NCI-H2107 (cell line): ENCODE data around the gene NKX1-1.

Experiments
- DNase-seq: peaks from one replicate; lab custom pipeline; 2025; lab: John Stamatoyannopoulos, UW

The NKX1-1 gene

DNA sequence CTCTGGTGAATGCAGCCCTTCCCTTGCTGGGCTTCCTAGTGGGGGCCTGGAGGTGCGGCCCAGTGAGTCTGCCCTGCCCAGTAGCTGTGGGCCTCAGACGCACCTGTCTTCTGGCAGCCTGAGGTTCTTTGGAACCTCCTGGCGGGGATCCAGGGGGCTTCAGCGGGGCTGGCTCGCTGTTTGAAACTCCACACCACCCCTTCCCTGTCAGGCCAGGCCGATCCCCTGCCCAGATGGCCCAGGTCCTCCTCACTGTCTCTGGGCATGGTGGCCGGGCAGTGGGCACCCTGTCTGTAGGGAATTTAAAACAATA lies 10.7 kb upstream of the NKX1-1 start:
- DNase-seq: no peak

DNA sequence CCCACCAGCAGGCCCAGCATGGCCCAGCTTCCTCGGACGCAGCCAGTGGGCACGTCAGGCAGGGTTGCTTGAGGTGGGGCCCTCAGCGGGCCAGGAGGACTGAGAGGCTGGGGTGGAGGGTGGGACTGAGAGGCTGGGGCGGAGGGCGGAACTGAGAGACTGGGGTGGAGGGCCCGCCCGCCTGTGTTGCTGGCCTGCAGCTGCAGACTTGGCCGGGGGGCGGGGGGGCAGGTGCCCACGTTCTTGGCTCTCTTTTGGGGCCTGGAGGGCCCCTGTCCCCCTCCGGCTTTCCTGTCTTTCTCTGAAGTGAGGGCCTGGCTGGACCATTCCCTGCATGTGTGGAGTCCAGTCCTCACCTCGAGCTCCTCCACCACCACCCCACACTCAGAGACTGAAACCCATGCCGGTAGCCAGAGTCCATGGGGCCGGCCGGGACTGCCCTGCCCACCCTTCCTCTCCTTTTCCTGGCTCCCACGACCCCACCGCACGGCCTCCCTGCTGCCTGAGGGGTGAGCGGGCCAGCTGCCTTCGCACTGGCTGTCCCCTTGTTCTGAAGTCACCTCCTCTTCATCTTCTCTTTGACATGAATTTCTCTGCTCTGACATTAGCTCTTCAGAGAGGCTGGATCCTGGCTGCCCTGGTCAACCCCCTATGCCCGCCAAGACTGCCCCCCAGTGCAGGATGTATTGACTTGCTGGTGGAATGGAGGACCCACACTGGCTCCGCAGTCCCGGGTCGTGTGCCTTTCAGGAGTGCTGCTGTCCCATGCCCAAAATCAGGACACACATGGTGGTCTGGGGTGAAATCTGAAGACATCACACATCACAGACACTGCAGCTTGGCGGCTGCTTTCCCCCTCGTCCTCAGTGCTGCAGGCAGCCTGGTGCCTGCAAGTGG lies 10.1 kb upstream of the NKX1-1 start:
- DNase-seq: no peak

DNA sequence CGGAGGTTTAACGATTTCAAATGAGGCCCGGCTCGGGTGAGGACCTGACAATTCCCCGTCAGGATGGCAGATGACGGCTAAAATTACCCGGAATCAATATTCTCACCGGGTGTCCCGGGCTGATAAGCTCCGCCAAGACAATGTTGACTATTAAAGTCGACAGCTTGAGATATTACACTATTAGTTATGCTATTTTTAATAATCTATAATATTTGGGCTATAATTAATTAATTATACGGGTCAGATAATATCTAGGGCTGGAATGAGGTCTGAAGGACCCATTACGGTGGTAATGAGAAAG lies 9.4 kb upstream of the NKX1-1 start:
- DNase-seq: no peak

DNA sequence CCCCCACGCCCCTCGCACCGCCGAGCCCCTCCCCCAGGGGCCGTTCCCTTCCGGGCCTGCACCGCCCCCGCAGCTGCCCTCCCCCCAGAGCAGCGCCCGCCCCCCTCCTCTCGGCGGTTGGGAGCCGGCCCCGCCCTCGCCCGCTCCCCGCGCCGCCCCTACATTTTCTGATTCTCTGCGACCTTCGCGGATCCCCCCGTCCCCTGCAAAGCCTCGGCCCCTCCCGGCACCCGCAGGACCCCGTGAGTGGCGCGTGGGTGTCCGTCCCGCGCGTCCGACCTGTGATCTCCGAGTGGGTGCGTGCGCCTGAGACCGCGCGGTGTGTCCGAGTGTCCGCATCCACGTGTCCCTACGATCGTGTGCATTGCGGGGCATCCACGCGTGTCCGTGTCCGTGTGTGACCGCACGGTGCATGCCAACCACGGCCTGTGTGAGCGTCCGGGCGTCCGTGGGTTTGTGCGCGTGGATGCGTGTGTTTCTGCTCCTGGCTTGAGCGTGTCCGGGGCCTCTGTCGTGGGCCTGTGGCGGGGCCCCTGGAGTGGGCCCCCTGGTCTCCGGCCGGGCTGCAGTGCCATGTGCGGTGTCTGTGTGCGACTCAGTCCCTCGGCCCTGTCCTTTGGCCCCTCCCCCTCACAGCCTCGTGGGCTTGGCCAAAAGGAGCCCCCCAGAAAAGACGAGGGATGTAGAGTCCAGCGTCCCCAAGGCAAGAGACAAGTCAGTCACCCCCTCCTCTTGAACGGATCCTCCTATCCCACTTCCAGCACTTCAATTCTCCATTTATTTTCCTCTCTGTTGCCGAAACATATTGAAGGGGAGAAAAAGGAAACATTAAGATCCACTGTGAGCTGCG lies 8.8 kb upstream of the NKX1-1 start:
- no peak for DNase-seq

DNA sequence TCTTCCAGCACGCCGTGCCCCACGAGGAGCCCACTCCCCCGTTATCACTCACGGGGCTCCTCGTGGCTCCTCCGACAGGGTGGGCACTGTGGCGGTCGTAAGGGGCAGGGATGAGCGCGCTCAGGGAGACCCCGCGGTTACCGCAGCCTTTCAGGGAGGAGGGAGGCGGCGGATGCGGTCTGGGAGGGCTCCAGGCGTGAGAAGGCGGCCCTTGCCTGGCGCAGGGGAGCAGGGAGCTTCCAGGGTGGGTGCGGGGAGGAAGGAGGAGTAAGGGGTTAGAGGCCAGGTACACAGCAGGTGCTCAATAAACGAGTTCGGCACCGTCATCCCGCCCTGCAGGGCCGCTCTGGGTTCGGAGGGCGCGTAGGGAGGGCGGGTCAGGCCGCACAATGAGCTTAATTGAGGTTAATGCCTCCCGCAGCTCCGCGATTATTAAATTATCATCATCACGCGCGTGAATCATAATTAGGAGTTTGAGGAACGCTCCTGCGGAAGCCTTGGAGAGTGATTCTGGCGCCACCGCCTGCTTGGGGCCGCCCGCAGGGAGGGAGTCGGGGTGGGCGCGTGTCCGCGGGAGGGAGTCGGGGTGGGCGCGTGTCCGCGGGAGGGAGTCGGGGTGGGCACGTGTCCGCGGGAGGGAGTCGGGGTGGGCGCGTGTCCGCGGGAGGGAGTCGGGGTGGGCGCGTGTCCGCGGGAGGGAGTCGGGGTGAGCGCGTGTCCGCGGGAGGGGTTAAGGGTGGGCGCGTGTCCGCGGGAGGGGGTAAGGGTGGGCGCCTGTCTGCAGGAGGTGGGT lies 7.6 kb upstream of the NKX1-1 start:
- DNase-seq: no peak

DNA sequence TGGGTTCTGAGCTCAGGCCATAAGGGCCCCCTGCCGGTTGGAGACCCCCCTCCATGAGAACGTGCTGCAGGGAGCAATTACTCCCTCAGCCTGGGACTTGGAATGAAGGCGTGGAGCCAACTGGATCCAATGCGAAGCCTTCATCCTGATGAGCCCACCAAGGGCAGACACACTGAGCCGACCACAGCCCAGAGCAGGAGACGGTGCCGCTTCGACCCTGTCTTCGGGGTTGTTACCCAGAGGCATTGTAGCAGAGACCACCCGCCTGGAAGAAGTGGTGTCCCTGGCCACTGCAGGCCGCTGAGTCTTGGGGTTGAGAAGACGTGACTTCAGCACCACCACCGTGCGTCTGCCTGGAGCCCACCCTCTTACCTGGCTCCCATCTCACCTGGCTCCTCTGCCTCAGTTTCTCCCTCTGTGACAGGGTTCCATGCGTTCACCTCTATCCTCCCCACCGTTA lies 7.0 kb upstream of the NKX1-1 start:
- no peak for DNase-seq

DNA sequence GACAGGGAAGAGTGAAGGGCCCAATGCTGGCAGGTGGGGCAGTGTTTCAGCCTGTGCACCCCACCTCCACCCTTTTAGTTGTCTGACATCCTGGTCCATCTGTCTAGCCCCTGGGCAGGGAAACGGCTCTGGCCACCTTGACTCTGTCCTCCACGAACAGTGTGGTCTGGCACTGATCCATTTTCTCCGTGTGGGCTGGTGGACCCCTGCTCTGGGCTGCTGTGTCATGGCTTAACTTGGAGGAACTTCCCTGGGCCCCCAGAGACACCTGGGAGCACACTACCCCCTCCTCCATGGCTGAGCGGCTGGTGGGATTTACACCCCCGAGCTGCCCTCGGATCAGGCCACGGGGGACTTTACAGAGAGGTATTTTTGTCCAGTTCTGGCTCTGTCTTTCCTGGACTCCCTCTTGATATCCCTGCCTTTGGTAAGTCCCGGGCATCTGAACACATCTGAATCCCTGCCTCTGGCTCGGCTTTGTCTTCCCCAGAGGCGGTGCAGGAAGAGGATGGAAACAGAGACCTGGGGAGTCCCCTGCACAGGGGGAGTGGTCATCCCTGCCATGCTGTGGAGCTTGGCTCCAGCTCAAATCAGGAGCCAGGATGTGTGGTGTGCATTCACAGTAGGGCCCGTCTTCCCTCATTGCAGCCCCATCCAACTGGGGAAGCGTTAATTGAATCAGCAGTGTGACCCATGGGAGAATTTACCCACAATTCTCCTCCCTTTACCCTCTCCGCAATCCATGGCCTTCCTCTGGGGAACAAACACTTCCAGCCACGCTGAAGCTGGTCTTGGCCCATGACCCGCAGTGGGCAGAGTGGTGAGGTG lies 6.3 kb upstream of the NKX1-1 start:
- no peak for DNase-seq

DNA sequence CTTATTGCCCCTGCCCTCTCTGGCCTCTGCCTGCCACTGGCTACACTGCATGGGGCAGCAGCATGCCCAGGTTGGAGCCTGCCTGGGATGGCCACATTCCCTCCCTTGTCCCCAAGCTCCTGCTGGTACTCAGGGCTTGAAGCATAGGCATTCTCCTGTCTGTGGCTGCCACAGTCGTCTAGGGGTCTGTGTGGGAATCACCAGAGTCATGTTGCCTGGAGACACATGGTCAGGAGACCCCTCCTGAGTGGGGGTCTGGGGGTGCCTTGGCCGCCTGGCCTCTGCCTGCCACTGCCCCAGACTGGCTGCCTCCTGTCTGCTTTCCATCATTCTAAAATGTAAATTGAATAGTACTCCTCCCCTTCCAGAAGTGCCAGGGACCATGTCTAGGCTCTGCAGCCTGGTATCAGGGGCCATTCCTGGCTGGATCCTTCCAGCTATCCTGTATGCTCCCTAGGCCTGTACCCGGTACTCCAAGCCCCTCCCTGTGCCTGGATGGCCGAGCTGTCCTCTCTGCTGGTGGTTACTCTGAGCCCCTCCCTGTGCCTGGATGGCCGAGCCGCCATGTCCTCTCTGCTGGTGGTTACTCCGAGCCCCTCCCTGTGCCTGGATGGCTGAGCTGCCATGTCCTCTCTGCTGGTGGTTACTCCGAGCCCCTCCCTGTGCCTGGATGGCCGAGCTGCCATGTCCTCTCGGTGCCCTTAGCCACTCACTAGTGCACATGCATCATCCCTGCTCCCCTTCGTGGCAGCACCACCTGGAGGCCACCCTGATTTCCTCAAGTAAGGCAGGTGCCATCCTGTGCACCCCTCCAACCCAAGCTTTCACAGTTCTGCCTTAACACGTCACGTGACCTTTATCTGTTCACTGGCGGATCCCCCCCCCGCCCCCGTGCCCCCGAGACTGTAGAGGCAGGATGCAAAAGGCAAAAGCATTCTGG lies 5.5 kb upstream of the NKX1-1 start:
- no peak for DNase-seq

DNA sequence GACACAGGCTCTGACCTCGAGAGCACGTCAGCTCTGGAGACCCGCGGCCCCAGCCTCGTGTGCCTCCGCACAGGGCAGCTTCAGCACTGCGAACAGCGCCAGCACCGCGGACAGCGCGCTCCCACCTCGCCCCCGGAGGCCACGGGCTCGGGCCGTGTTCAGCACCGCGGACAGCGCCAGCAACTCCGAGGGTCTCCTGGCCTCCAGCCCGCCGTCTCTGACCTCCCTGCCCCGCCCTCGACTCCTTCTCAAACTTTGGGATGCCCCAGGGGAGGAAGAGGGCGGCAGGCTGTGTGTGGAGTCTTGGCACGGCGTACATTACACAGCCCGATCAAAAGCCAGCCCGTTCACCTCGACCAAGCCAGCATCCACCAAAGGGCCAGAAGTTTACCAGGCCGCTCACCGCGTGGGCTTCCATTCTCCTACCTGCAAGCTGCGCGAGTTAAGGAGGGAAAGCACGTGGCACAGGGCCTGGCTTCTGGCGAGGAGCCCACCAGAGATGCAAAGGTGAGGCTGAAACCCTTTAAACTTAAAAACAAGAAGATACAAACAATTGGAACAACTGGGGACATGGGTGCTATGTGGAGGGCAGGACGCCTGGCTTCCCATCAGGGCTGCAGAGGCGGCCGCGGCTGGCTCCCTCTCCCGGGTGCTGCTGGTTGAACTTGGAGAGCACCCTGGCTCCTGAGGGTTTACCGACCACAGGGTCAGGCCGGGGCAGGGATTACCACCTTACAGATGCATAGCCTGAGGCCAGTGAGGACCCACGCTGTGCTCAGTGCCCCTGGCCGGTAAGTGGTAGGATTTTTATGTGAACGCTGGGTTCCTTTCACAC lies 4.5 kb upstream of the NKX1-1 start:
- DNase-seq: no peak

DNA sequence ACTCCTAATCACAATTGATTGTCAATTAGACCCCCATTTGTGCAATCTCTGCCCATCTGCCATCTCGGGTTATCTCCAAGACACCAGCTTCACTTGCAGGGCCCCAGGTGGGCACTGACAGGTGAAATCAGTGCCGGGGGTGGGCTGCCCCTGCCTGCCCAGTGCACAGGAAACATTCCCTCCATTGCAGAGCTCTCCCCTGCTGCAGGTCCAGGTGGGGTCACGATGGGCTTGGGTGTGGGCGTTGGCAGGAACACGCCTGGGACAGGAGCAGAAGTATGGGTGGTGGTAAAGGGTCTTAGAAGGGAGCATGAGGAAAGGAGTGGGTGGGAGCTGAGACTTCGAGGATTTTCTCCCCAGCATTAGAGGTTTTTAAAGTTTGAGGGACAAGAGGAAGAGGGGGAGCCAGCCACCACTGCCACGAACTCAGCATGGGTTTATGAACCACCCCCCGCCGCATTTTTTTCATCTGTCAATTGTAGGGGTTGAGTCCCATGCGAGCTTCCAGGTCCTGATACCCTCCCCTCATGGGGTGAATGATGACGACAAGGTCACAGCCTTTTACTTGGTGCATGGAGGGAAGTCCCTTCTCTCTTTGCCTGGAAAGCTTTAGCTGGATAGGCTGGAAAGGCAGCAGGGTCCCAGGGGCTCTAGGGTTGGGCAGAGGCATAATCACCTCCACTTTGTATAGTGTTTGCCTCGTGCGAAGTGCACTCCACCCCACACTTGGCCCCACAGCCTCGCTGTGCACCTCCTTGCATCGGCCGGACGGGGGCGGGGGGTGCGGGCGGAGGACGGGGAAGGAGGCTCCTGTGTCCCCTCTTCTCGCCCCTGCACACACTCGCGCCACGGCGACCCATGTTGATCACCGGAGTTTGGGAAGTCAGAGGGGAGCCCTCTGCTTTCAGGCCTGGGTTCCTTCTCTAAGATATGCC lies 3.5 kb upstream of the NKX1-1 start:
- DNase-seq: no peak

DNA sequence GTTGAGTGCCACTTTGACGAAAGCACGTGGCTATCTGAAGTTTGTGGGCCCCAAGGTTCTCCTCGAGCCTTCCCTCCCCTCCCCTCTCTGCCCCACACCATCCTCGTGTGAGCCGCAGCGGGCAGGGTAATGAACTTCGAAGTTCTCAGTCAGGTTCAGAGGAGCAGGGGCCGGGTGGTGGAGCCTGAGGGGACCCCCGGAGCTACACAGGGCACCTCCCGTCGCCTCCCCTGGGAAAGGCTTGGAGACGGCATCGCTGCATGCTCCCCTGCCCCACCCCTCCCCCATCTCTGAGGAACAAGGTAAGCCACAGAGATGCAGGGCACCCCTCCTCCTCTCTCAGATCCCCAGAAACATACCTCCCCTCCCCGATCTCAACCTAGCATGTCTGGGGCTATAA lies 2.8 kb upstream of the NKX1-1 start:
- DNase-seq: no peak

DNA sequence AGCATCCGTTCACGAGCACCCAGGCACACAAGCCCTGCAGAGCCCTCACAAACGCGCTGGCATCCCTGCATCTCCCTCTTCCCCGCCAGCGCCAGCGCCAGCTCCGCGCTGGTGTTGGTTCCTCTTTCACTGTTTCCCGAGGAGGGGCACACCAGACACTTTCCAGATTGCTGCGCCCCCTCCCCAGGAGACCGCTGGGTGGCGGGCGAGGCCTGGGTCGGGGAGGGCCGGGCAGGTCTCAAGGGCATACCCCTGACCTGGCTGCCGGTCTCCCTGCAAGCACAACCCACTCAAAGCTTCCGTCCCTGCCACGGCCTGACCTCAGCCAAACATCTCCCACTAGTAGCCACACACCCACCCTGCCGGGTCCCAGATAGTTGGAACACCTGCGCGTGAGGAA lies 2.2 kb upstream of the NKX1-1 start:
- no peak for DNase-seq

DNA sequence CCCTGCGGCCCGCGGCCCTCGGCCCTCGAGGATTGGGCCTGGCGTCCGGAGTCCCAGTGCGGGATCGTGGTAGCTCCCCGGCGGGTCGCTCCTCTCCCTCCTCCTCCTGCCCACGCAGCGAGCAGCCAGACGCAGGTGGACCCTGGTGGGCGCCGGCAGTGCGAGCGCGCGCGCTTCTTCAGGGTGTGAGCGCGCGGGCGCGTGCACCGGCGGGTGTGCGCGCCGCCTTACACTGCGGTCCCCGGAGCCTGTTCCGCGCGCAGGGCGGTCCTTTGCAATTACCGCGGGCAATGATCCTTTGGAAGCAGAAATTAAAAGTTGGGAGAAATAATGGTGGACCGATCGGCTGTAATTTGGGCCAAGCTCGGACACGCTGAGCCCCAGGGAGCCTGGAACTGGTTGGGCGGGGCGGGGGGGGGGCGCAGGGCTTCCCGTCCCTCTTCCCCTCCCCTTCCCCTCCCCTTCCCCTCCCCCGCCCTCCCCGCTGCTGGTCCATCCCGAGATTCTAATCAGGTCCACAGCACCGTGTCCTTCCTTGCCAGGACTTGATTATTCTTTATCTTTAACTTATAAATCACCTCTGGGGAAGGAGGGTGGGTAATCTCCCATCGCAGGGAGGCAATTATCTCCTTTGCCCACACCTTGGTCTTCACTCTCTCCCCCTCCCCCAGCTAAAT lies 1.6 kb upstream of the NKX1-1 start:
- no peak for DNase-seq

DNA sequence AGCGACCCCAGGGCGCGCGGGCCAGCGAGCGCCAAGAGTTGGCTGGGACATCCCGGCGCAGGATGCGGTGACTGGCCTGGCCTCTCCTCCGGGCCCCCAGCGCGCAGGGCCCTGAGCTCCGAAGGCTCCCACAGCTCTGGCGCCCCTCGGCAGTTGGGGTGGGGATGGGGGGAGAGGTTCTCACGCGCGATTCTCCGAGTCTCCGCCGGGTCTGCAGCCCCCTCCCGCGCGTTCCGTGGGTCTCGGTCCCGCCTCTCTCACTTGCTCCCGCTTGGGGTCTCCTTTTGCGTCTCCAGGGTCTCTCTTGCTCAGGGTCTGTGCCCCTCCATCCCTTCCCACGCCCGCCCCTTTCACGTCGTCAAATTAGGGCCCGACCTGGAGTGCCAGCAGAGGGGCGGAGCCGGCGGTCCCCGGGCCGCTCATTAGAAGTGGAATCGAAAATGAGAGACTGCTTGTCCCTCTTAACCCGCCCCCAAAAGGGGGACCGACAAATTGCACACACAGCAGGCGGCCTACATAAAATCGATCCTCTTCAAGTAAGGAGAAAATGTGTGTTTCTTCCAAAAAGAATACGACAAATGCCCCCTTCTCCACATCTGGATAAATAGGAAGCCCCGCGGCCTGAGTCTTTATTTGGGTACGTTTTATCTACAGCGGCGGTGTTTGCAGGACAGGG lies 877 bp upstream of the NKX1-1 start:
- DNase-seq: no peak

DNA sequence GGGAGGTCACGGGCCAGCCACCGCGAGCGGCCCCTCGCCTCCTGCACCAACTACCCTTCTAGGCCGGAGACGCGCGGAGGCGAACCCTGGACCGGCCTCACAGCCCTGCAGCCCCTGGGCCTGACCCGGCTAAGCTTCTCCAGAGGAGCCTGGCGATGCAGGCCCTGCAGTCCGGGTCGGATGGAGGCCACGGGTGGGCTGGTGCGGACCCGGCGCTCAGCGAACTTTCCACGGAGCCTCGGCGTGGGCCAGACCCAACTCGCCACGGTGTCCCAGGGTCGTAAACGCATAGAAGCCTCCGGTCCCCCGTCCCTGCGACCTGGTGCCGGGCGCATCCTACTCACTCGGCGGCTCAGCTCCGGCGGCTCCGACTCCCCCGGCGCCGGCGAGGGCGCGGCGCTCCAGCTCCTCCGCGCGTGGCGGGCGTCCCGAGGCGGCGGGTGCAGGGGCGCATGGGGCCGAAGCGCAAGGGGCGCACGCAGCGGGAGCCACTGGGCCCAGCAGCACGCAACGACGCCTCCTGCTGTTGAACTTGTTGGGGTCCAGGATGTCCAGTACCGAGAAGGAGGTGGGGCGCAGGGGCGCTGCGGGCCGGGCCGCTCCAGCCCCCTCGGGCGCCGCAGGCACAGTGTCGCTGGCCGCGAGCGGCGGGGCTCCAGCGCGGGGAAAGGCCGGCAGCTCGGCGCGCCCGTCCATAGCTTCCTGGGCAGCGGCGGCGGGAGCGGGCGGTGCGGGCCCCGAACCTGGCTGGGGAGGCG lies 427 bp downstream of the NKX1-1 start:
- DNase-seq: no peak

DNA sequence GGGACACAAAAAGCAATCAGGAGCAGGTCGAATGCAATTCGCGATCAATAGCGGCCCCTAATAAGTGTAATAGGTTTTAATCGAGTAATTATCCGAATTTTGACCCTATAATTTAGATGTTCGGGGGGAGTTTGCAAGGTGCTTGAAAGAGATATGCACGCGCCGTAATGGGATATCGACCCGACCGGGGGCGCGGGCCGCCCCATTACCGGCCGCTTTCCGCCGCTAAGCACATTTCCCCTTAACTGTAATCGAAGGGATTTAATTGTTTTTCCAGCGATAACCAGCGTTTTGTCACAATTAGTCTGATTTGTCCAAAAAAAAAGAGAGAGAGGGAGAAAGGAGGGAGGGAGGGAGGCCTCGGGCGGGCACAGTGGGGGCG lies 997 bp downstream of the NKX1-1 start:
- no peak for DNase-seq
